Tibial artery (tissue), 4 donors: ENCODE results near the gene GGCX.
A peak's percentile ranks its signal among the peaks of the same experiment; 100 is the strongest.

ENCODE experiments used
- DNase-seq, 2 donors: peaks; one replicate each; pipeline ENCODE4 v3.0.0-alpha.2; 2019
- H3K27ac ChIP-seq, 2 donors: fragments of 200-600 bp; sonication (generic) in 1 of 2; 1 replicate in 1 of 2; 2 replicates in 1 of 2; pipeline ENCODE4 v1.5.1; 2018 to 2019; ENCODE audit warnings: mild to moderate bottlenecking in 1 of 2
- H3K27me3 ChIP-seq, 2 donors: fragments of 200-600 bp; sonication (generic) in 1 of 2; one replicate each; pipeline versions ENCODE4 v1.5.1 to v1.6.0; 2016 to 2019
- H3K36me3 ChIP-seq, 3 donors: fragments of 200-600 bp; sonication (generic) in 2 of 3; one replicate each; pipeline ENCODE4 v1.5.1; 2016 to 2019; ENCODE audit warnings: mild to moderate bottlenecking in 2 of 3
- H3K4me1 ChIP-seq, 4 donors: fragments of 200-600 bp; sonication (generic) in 2 of 4; 1 replicate in 3 of 4; 2 replicates in 1 of 4; pipeline ENCODE4 v1.5.1; 2016 to 2019
- H3K4me3 ChIP-seq, 2 donors: fragments of 200-600 bp; sonication (generic) in 1 of 2; 1 replicate in 1 of 2; 2 replicates in 1 of 2; pipeline ENCODE4 v1.5.1; 2018 to 2019; ENCODE audit warnings: mild to moderate bottlenecking in 2 of 2
- H3K9me3 ChIP-seq, 3 donors: fragments of 200-600 bp; sonication (generic) in 1 of 3; one replicate each; pipeline ENCODE4 v1.5.1; 2016 to 2019
- intact Hi-C: fragments of 100-400 bp; cut with DNase I; formaldehyde crosslinking; loops from one replicate; pipeline ENCODE4 v1.15.0; 2023; ENCODE audit warnings: low total_unique reads
- TF ChIP-seq, protein P1 (sequence below), 2 experiments: fragments of 200-600 bp in 1 of 2; fragments of 450-650 bp in 1 of 2; IDR thresholded peaks; one replicate each; pipeline ENCODE4 v1.5.1; 2017 to 2019; ENCODE audit warnings: antibody characterized with exemption in 2 of 2, mild to moderate bottlenecking in 1 of 2, moderate library complexity in 1 of 2

GGCX gene

DNA sequence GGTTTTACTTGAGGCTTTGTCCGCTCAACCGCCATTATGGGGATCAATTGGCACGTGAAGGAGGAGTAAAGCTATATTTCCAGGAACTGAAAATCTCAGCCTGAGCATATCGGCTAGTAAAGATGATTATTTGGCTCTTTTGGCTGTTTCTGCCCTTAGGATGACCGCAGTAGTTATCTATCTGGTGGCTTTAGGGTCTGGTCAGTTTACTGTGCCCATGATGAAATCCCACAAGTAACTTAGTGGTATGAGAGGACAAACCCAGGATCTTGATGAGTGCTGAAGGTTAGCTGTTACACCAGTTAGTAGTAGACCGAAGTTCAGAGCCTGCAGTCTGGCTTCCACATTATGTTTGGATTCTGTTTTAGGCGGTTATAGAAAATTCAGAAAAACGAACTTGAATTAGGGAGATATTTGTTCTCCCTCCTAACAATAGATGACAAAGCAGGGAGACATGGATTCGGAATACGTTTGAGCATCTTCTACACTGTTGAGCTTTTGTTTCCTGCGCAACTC is 21.1 kb downstream of the GGCX start:
- Histone ChIP-seq H3K4me1 (peaks cover 0 to 65% (median 40%) of the 10 kb centered on the region in 4 donors), H3K27ac (peak overlapping the region; percentile 96 to 100), H3K9me3 (no peaks in the 10 kb centered on the region), H3K27me3 (no peaks in the 10 kb centered on the region), H3K4me3 (peak overlapping the region; percentile 69 to 94), H3K36me3 (peaks cover 41 to 43% (median 43%) of the 10 kb centered on the region in 3 donors)
- TF ChIP-seq, protein P1, sequence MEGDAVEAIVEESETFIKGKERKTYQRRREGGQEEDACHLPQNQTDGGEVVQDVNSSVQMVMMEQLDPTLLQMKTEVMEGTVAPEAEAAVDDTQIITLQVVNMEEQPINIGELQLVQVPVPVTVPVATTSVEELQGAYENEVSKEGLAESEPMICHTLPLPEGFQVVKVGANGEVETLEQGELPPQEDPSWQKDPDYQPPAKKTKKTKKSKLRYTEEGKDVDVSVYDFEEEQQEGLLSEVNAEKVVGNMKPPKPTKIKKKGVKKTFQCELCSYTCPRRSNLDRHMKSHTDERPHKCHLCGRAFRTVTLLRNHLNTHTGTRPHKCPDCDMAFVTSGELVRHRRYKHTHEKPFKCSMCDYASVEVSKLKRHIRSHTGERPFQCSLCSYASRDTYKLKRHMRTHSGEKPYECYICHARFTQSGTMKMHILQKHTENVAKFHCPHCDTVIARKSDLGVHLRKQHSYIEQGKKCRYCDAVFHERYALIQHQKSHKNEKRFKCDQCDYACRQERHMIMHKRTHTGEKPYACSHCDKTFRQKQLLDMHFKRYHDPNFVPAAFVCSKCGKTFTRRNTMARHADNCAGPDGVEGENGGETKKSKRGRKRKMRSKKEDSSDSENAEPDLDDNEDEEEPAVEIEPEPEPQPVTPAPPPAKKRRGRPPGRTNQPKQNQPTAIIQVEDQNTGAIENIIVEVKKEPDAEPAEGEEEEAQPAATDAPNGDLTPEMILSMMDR (IDR thresholded peaks at IDR 0.05) = no peak
- intact Hi-C loops = no loop called here
- DNase-seq = no peak

GRCh38 chr2:85539361-85540132 is 21.7 kb downstream of the GGCX start:
- Histone ChIP-seq H3K27ac (peak overlapping the region; percentile 96 to 100), H3K27me3 (no peaks in the 10 kb centered on the region), H3K4me3 (peak overlapping the region; percentile 69 to 94), H3K9me3 (no peaks in the 10 kb centered on the region), H3K36me3 (peaks cover 35 to 38% (median 37%) of the 10 kb centered on the region in 3 donors), H3K4me1 (peaks cover 0 to 61% (median 41%) of the 10 kb centered on the region in 4 donors)
- intact Hi-C loops = loop anchor here (5.0 kb wide), 1 partner anchor 102 kb away; no protein-coding TSS in a partner anchor
- TF ChIP-seq, protein P1 (IDR thresholded peaks at IDR 0.05) = no peak
- peak; percentile 75 to 88 for DNase-seq

DNA sequence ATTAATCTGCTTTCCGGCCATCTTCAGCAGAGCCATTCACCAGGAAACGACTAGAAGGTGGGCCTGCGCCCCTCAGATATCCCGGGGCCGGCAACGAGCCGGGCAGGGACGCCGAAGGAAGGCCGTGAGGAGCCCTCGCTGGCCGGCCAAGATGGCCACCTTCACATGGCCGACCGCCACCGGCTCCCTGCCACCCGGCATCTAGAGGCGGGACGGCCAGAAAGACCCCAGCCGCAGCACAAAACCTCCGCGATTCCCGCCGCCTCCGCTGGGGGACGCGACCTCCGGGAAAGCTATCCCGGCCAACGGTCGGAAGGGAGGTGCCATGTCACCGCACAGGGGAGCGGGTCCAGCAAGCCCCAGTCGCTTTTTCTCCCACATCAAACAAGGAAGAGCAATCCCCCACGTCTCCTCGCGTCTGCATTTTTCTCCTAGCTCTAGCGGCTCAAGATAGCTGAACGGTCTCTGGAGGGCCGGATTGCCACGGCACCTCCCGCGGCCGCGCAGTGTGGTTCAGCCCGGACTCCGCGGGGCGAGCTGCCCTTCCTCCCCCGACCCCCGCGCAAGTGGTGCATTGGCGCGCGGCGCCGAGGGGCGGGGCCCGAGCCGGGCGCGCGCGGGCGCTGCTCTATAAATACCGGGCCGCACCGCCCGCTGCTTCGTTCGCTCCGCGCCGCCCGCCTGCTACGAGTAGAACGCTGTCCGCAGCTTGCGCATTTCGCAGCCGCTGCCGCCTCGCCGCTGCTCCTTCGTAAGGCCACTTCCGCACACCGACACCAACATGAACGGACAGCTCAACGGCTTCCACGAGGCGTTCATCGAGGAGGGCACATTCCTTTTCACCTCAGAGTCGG is 22.6 kb downstream of the GGCX start, which contains the start of gene MAT2A:
Gene MAT2A (plus strand): TSS at position 662 of the 854 bp plus-strand sequence. CDS start 120 bp downstream, at position 782.
- peak within 1 kb of the TSS; percentile 69 to 94 for H3K4me3 ChIP-seq
- no peaks in the 10 kb centered on the region for H3K9me3 ChIP-seq
- peaks cover 0 to 56% (median 39%) of the 10 kb centered on the region in 4 donors for H3K4me1 ChIP-seq
- TF ChIP-seq, protein P1 (IDR thresholded peaks at IDR 0.05) = peak; percentile 69 to 72
- intact Hi-C loops = loop anchor here (5.0 kb wide), 1 partner anchor 101 kb away; no protein-coding TSS in a partner anchor
- peak within 1 kb of the TSS; percentile 96 to 100 for H3K27ac ChIP-seq
- DNase-seq = peak; percentile 93 to 96
- H3K27me3 ChIP-seq = no peaks in the 10 kb centered on the region
- H3K36me3 ChIP-seq = peaks cover 27 to 30% (median 29%) of the 10 kb centered on the region in 3 donors

DNA sequence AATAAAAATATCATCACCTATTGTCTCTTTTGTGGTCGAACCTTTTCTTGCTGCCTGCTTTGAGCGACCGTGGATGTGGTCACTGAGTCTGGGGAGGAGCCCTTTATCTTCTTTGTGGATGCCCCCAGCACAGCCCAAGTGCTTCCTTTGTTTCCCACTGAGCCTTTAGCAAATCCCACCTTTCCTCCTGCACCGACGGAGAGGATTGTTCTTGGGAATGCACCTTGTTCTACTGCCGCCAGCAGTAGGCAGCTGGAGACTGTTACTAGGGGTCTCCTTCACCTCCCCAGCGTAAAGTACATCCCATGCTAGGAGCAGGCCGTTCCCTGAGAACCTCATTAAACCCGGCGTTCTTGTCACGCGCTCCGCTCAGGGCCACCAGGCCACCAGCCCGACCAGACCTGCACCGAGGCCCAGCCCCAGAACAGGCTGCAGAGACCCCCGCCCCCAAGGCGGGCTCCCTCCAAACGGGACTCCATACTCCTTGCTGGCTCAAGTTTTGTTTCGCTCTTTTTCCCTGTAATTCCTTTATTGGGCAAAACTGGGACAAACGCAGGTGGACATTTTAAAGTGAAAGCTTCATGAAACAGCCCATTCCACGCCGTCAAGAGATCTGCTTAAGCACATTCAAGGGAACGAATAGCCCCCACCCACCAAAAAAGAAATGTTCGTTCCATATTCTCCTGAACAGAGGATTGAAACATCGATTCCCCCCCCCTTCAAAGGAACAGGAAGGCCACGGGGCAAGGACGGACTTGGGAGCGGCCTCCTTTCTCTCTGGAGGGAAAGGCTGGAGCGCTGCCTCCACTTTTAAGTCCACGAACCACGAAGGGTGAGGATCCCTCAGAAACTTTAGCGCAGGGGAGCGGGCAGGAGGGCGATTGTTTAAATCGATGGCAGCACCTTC is 23.4 kb downstream of the GGCX start:
- Histone ChIP-seq H3K4me1 (peaks cover 0 to 47% (median 35%) of the 10 kb centered on the region in 4 donors), H3K27ac (peak overlapping the region; percentile 96 to 100), H3K4me3 (peak overlapping the region; percentile 69 to 94), H3K36me3 (peaks cover 18 to 21% (median 20%) of the 10 kb centered on the region in 3 donors), H3K27me3 (no peaks in the 10 kb centered on the region), H3K9me3 (no peaks in the 10 kb centered on the region)
- TF ChIP-seq, protein P1 (IDR thresholded peaks at IDR 0.05) = no peak
- DNase-seq = peak; percentile 74 to 83
- intact Hi-C loops = loop anchor here (5.0 kb wide), 1 partner anchor 101 kb away; no protein-coding TSS in a partner anchor
